Hepatocyte (in vitro differentiated cells): ENCODE results near the gene NUFIP1.

Experiments used
- EZH2 ChIP-seq: fragments of 200-600 bp; sonication (generic); IDR thresholded peaks from 2 replicates; pipeline ENCODE4 v1.6.1; 2016; ENCODE audit warnings: antibody characterized with exemption, mild to moderate bottlenecking, borderline replicate concordance
- EZH2phosphoT487 ChIP-seq: fragments of 200-600 bp; sonication (generic); IDR thresholded peaks from one replicate; pipeline ENCODE4 v1.6.1; 2018; ENCODE audit warnings: antibody characterized with exemption, mild to moderate bottlenecking, low read depth, moderate library complexity; ENCODE audit not compliant: unreplicated experiment, severe bottlenecking
- TF ChIP-seq, protein P1 (sequence below): fragments of 200-600 bp; sonication (generic); IDR thresholded peaks from 2 replicates; pipeline ENCODE4 v1.5.1; 2016; ENCODE audit warnings: antibody characterized with exemption, mild to moderate bottlenecking; ENCODE audit not compliant: poor library complexity

DNA sequence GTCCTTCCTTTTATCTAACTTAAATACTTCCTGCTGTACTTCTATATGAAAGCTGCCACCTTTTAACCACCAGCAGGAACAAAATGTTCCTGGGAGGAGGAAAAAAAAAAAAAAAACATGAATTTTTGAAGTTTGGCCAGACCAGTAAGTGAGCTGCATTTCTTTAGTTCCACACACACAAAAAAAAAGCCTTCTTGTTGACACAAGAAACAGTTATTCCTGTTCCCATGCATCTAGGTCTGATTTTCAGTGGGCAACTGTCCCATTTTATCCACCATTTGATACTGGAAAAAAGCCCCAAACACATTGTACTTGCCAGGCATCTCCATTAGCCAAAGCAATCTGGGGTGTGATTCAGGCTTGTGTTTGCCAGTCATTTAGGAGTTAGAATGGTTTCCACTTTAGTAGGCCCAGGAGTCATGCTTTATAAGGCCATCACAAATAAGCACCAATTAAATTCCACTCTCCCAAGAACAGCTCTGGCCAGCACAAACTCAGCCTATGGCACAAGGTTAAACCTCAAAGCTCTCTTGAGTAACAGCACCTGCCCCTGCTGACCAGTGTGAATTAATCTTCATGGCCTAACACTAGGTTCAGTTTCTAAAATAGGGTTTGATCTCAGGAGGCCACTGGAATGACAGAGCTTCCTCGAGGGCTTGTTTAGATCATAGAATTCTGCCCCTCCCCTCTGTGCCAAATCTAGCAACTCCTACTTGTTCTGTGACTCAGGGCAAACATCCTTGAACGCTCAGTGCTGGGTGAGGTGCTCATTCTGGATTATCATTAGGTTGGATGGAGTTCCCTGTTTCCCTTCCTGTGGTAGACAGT is 67.1 kb downstream of the NUFIP1 start:
- TF ChIP-seq, protein P1, sequence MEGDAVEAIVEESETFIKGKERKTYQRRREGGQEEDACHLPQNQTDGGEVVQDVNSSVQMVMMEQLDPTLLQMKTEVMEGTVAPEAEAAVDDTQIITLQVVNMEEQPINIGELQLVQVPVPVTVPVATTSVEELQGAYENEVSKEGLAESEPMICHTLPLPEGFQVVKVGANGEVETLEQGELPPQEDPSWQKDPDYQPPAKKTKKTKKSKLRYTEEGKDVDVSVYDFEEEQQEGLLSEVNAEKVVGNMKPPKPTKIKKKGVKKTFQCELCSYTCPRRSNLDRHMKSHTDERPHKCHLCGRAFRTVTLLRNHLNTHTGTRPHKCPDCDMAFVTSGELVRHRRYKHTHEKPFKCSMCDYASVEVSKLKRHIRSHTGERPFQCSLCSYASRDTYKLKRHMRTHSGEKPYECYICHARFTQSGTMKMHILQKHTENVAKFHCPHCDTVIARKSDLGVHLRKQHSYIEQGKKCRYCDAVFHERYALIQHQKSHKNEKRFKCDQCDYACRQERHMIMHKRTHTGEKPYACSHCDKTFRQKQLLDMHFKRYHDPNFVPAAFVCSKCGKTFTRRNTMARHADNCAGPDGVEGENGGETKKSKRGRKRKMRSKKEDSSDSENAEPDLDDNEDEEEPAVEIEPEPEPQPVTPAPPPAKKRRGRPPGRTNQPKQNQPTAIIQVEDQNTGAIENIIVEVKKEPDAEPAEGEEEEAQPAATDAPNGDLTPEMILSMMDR: no peak
- no peak for TF ChIP-seq EZH2
- no peak for TF ChIP-seq EZH2phosphoT487
